Endothelial cell of hepatic sinusoid (primary cell): ENCODE data around the gene TMX1.

Experiments used
- in situ Hi-C: cut with HindIII; loops from 2 replicates; pipeline ENCODE4 v1.10.0; 2017; ENCODE audit warnings: low sequenced_read_pairs

TMX1 gene

DNA sequence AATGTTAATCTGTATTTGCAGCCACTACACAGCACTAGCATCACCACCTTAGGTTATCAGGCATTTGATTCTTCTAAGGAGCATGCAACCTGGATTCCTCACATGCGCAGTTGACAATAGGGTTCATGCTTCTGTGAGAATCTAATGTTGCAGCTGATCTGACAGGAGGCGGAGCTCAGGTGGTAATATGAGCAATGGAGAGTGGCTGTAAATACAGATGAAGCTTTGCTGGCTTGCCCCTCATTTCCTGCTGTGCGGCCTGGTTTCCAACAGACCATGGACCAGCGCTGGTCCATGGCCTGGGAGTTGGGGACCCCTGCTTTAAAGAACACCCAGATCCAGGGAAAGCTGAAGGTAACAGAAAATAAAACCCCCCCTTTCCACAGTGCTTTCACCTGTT is 51.0 kb downstream of the TMX1 start:
- in situ Hi-C loops: loop anchor here (25.0 kb wide), 2 partner anchors 146 to 371 kb away; partner anchors contain the start of gene FRMD6

DNA sequence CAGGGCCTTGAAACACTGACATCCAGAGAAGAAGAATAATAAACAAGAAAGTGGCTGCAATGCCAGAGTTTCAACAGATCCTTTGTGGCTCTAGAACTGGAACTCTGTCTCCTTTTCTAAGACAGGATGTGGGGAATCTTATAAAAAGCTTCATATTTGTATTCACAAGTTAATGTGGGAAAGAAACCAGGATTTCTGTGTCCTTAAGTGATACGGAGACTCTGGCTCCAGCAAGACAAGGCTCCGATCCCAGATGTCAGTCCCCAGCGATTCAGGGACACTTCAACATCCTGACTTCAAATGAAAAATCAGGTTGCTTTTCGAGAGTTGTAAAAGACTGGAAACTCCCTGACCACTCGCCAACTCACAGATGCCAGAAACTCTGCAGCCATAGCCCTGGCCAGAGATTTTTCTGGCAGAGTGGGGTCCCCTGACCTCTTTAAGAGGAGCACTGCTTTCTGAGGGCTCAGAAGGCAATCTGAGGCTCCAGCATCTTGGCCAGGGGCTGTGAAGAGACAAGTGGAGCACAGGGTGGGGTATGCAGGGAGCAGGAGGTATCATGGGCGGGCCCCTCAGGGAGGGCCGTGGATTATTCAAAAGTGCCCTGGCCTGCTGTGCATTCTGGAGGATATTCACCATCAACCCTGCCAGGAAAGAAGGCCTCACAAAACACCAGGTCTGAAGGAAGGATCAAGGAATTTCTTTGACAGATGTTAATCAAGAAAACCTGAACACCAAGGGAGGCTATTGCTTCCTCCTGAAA is 53.3 kb downstream of the TMX1 start:
- in situ Hi-C loops: loop anchor here (25.0 kb wide), 2 partner anchors 144 to 369 kb away; partner anchors contain the start of gene FRMD6

DNA sequence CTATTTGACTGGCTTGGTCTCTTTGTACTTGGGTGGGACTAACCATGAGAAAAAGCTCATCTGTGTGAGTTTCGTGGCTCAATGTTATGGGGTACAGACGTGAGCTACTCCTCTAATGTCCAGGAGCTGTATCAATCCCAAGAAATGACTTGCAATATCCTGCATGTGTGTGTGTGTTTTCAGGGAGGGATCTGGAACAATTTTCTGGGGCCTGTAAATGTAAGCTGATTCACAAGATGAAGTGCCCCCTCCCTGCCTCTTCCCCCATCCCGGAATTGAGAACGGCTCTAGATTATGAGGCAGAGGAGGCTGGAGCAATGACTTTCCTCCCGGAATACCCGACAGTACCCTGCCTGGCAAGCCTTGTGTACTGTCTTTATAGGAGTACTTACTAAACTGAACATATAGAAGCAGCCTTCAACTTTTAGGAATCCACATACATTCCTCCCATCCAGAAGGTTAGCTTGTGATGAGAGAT is 53.9 kb downstream of the TMX1 start:
- in situ Hi-C loops: loop anchor here (25.0 kb wide), 2 partner anchors 143 to 368 kb away; partner anchors contain the start of gene FRMD6

DNA sequence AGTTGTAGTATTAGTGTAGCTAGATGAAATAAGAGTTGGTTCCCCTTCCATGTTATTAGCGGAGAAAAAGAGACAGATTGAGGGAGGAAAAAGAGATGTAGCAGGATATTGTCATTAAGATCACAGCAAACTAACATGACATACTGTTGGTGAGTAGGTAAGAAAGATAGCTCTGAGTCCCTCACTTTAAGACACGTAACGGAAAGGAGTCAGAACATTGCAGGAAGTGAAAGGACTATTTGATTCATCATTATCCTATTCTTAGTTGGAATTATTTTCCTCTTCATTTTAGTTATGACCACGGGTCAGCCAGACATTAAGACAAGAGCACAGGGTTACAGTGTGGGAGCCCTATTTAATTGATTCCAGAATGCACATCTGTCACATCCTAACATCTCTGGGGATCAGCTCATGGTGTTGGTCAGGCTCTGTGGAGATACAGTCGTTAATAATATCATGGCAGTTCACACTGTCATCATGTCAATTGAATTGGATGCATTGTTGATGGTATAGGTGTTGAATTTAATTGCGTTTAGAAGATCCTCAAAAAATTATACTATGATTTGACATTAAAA is 55.0 kb downstream of the TMX1 start:
- in situ Hi-C loops: loop anchor here (25.0 kb wide), 2 partner anchors 142 to 367 kb away; partner anchors contain the start of gene FRMD6

DNA sequence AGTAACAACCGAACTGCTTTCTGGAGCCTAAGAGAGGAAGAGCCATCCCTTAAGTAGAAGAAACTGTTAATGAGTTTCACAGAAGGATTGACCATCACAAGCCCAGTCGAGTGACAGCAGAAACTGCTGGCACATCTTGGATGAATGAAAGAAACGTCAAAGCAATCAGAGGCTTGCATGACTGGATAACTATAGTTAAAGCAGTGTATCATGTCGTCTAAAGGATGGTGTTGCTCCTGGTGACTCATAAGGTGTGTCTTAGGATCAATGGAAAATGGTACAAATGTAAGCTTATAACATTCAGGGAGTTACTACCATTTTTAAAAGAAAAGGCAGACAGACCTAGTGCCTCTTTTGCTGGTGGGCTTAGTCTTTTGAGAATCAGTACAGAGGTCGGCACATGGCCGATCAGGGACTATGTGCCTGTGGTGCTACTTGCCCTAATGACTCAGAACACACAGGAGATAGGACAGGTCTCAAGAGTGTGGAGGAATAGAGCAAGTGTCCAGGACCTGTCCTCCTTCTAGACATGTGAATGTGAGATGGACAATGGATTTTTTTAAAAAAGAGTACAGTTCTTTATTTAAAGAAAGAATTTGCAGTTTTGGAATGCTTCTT is 55.7 kb downstream of the TMX1 start:
- in situ Hi-C loops: loop anchor here (25.0 kb wide), 2 partner anchors 142 to 367 kb away; partner anchors contain the start of gene FRMD6

DNA sequence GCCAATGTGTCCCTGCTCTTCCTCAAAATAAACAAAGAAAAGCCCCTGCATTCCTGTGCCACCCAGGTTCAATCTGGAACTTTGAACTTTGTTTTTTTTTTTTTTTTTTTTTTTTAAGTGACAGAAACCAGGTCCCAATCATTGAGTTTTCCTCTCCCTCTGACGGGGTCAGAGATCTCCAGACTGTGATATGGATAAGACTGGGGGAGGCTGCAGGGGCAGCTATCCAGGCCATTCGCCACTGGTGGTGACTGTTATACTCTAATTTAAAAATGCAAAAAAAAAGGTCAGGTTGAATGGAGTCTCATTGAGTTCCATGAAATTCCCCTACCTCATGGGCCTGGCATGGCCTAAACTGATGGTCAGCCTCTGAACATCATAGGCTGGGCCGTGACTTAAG is 57.0 kb downstream of the TMX1 start:
- in situ Hi-C loops: loop anchor here (25.0 kb wide), 2 partner anchors 140 to 365 kb away; partner anchors contain the start of gene FRMD6

DNA sequence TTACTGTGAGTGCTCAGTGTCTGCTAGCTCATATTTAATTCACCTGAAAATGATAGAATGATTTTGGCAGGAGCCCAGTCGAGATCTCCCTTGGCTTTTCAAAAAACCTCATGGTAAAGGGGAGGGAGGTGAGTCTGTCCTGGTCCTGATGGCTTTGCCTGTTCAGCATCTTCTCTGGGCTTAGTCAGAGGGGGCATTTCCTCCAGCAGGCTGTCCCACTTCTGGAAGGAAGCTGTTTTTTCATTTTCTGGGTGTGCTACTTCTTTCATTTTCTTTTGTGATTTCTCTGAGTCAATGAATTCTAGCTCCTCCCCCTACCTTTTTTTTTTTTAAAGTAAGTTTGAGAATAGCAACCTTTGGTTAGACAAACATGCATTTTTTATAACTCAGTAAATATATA is 58.8 kb downstream of the TMX1 start:
- in situ Hi-C loops: loop anchor here (25.0 kb wide), 2 partner anchors 138 to 363 kb away; partner anchors contain the start of gene FRMD6

DNA sequence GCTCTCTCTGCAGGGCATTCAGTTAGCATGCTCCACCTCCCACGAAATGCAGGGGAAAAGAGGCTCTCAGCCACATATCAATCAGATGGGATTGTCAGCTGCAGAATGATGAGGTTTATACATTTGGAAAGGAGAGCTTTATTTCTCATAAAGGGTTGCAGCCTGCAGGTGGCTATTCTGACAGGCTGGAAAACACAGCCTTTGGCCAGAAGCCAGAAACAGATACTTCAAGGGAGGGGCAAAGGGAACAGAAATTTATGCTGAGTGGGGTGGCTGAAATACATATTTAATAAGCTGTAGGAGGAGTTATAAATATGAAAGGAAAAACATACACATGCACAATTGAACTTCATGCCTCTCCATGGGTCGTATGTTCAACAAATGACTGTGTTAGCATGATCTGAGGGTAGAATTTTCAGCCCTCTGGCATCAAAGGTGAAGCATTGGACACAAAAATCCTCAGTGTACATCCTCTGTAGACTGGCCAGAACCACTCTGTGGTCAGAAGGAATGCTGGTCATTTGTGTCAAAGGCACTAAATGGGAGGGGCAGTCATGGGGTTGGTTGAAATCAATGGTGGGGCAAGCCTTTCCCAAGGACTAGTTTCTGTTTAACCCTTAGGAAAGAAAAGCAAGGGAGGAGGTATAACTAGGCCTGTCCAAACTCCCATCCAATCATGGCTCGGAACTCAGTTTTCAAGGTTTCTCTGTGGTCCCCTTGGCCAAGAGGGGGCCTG is 62.4 kb downstream of the TMX1 start:
- in situ Hi-C loops: no loop called here

DNA sequence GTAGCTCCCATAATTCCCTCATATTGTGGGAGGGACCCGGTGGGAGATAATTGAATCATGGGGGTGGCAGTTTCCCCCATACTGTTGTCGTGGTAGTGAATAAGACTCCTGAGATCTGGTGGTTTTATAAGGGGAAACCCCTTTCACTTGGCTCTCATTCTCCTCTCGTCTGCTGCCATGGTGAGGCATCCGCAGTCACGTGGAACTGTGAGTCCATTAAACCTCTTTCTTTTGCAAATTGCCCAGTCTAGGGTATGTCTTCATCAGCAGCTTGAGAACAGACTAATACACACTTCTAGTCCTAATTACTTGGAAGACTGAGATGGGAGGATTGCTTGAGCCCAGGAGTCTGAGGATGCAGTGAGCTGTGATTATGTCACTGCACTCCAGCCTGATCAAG is 64.4 kb downstream of the TMX1 start:
- in situ Hi-C loops: no loop called here

DNA sequence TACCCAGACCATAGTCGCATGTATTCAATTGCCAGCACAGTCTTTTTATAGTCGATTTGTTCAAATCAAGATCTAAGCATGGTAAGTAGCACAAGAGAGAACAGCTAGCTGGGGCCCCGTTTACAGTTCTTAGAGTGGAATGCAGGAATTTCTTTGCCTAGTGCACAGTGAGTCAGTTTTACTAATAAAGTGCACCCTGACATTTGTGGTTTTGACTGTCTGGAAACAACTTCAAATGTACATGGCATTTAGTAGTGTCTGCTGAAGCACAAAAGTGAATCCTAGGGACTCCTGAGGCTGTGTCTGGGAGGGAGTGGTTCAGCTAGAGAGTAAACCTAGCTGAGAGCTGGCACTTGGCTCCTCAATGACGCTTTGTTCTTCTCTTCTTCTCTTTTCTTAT is 64.9 kb downstream of the TMX1 start:
- in situ Hi-C loops: loop anchor here (5.0 kb wide), 1 partner anchor 57 kb away; no protein-coding TSS in a partner anchor

DNA sequence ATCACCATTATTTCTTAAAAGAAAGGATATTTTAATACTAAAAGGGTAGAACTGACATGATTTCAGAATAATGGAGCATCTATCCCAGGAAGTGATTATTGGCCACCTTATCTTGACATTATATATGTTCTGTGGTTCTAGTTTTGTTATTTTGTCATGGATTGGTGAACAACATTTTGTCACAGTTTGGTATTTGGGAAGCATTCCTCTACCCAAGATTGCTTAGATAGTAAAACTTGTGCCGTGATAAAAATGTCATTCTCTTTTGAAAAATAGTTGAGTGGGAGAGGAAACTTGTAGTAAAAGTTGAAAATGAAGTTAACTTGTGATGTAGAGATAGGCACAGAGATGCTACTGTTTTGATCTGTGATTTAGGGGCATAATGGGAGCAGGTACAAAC is 65.7 kb downstream of the TMX1 start:
- in situ Hi-C loops: loop anchor here (5.0 kb wide), 1 partner anchor 57 kb away; no protein-coding TSS in a partner anchor
